Activated CD4-positive, alpha-beta memory T cell treated with anti-CD3 and anti-CD28 coated beads, Interleukin-2, amount 10 ng/mL, durations not matched to agents 7 days and 5 days (primary cell): Measurements from ENCODE around the gene SPPL3. TPM values are rescaled to one million over a fixed set of nuclear protein-coding genes. Genes with fewer than 3 reads are reported as not detected.
"Not testable (repeated sequence)": the region's sequence is repeated elsewhere in the genome, so short reads cannot be mapped to it uniquely, and the experiment has no call there.

Experiments
- CTCF ChIA-PET: fragments of 350-600 bp; sonication (Branson Sonifier 250); formaldehyde crosslinking; loops from one replicate; lab custom pipeline; 2021; ENCODE audit warnings: antibody characterized with exemption, inconsistent platforms; lab: Charles Lee
- POLR2A ChIA-PET: fragments of 350-600 bp; sonication (Branson Sonifier 250); formaldehyde crosslinking; loops from one replicate; lab custom pipeline; 2021; ENCODE audit warnings: antibody characterized with exemption; lab: Charles Lee
- DNase-seq: peaks from one replicate; pipeline ENCODE4 v3.0.0-alpha.2; 2020
- H3K27ac Mint-ChIP-seq: one replicate; pipeline ENCODE4 v1.8.0; 2021; ENCODE audit warnings: mild to moderate bottlenecking, mixed read lengths
- H3K27me3 Mint-ChIP-seq: one replicate; pipeline ENCODE4 v1.8.0; 2021; ENCODE audit warnings: mixed read lengths
- H3K36me3 Mint-ChIP-seq: one replicate; pipeline ENCODE4 v1.8.0; 2021; ENCODE audit warnings: low read depth, mixed read lengths
- H3K4me1 Mint-ChIP-seq: one replicate; pipeline ENCODE4 v1.8.0; 2021; ENCODE audit warnings: mixed read lengths
- H3K4me3 Mint-ChIP-seq: one replicate; pipeline ENCODE4 v1.8.0; 2021; ENCODE audit warnings: mild to moderate bottlenecking, mixed read lengths
- H3K9me3 Mint-ChIP-seq: one replicate; pipeline ENCODE4 v1.8.0; 2021; ENCODE audit warnings: mixed read lengths
- total RNA-seq, 2 experiments: library from RNA; stranded (reverse); gene quantifications; one replicate each; pipeline ENCODE4 v1.2.3, GENCODE V29; 2021

Gene SPPL3
- total RNA-seq, 2 experiments from 2014 or later: 32.0 to 32.1 TPM

GRCh38 chr12:120909633-120910298 lies 5.6 kb upstream of the SPPL3 start:
- Mint-ChIP-seq H3K36me3 (no peaks in the 10 kb centered on the region), H3K27ac (no peak overlapping the region), H3K4me3 (no peak overlapping the region), H3K27me3 (no peaks in the 10 kb centered on the region), H3K9me3 (no peaks in the 10 kb centered on the region), H3K4me1 (peaks cover 3% of the 10 kb centered on the region)
- CTCF ChIA-PET: interaction anchor here (1.1 kb wide), 1 partner anchor 96 kb away, joined by 4 read pairs; no protein-coding TSS in a partner anchor
- DNase-seq: no peak
- POLR2A ChIA-PET: no interaction called here

DNA sequence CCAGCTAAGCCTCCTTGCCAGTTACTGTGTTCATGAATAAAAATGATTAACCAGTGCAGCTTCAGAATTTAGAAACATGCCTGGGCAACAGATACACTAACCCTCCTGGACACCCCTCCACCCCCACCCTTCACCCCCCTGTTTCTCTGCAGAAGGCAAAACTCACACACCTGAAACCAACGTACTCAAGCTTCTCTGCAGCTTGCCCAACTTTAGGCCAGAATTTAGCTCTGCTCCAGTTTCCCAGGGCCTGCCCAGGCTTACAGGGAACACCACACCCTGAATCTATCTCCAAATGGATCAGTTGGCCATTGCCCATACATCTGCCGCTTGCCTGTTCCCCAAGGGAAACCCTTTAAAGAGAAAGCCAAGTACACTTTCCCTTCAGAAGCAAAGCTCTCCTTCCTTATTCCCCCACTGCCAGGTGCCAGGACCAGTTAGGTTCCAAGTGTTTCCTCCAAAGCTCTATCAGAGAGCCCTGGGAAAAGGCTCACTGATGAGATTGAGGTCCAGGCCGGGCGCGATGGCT lies 1.8 kb upstream of the SPPL3 start:
- Mint-ChIP-seq H3K4me3 (peak overlapping the region; percentile 8), H3K27me3 (no peaks in the 10 kb centered on the region), H3K9me3 (no peaks in the 10 kb centered on the region), H3K4me1 (peaks cover 28% of the 10 kb centered on the region), H3K27ac (no peak overlapping the region), H3K36me3 (peaks cover 14% of the 10 kb centered on the region)
- no peak for DNase-seq
- ChIA-PET CTCF (interaction anchor here (0.9 kb wide), 1 partner anchor 66 kb away, joined by 3 read pairs; no protein-coding TSS in a partner anchor), POLR2A (interaction anchor here (0.6 to 1.5 kb wide), 2 partner anchors 494 to 1361 kb away, joined by 3 read pairs; partner anchors contain the start of gene RNF34)

GRCh38 chr12:120903412-120904196 lies 554 bp downstream of the SPPL3 start:
- peak; percentile 67 for DNase-seq
- Mint-ChIP-seq H3K27ac (peak overlapping the region; percentile 90), H3K27me3 (no peaks in the 10 kb centered on the region), H3K36me3 (peaks cover 25% of the 10 kb centered on the region), H3K9me3 (no peaks in the 10 kb centered on the region), H3K4me1 (peaks cover 32% of the 10 kb centered on the region), H3K4me3 (peak overlapping the region; percentile 100)
- ChIA-PET CTCF (interaction anchor here (0.6 to 1.6 kb wide), 7 partner anchors 12 to 219 kb away, joined by 3 to 6 read pairs (median 4); no protein-coding TSS in a partner anchor), POLR2A (interaction anchor here (0.7 to 4.2 kb wide), 7 partner anchors 12 to 612 kb away, joined by 3 to 28 read pairs (median 3); partner anchors contain the start of gene RNU4-2)

GRCh38 chr12:120902846-120903411 lies 1.2 kb downstream of the SPPL3 start:
- ChIA-PET POLR2A (interaction anchor here (0.7 to 4.2 kb wide), 5 partner anchors 11 to 702 kb away, joined by 3 to 28 read pairs (median 4); partner anchors contain the start of genes RNU4-2 and RPLP0), CTCF (interaction anchor here (0.6 to 1.6 kb wide), 6 partner anchors 11 to 68 kb away, joined by 3 to 6 read pairs (median 4); no protein-coding TSS in a partner anchor)
- Mint-ChIP-seq H3K36me3 (peaks cover 25% of the 10 kb centered on the region), H3K27ac (peak overlapping the region; percentile 90), H3K4me1 (peaks cover 33% of the 10 kb centered on the region), H3K9me3 (no peaks in the 10 kb centered on the region), H3K27me3 (no peaks in the 10 kb centered on the region), H3K4me3 (peak overlapping the region; percentile 100)
- DNase-seq: no peak

DNA sequence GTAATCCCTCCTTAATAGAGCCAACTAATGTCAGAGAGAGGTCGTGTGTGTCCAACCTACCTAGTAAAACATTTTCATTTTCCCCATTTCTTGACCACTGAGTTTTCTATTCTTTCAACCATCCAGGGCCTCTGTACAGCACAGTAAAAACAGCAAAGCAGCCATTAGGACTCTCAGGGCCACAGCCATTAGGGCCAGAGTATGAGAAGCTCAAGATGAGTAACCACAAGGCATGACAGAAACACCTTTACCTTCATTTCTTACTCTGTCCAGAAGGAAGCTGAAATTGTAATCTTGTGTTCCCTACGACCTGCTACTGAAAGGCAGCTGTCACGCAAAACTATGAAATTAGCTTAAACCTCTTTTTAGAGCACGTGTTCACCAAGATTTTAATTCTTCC lies 2.3 kb downstream of the SPPL3 start:
- H3K4me3 Mint-ChIP-seq: no peak overlapping the region
- H3K9me3 Mint-ChIP-seq: no peaks in the 10 kb centered on the region
- ChIA-PET CTCF (interaction anchor here (0.6 to 0.7 kb wide), 2 partner anchors 43 to 117 kb away, joined by 3 read pairs; no protein-coding TSS in a partner anchor), POLR2A (interaction anchor here (0.9 to 4.2 kb wide), 4 partner anchors 10 to 701 kb away, joined by 3 to 28 read pairs (median 3); partner anchors contain the start of gene RPLP0)
- DNase-seq: no peak
- peaks cover 25% of the 10 kb centered on the region for H3K36me3 Mint-ChIP-seq
- peaks cover 34% of the 10 kb centered on the region for H3K4me1 Mint-ChIP-seq
- no peaks in the 10 kb centered on the region for H3K27me3 Mint-ChIP-seq
- no peak overlapping the region for H3K27ac Mint-ChIP-seq

GRCh38 chr12:120901101-120901500 lies 3.1 kb downstream of the SPPL3 start:
- CTCF ChIA-PET, H3K27ac Mint-ChIP-seq, H3K9me3 Mint-ChIP-seq, DNase-seq, H3K4me3 Mint-ChIP-seq, H3K27me3 Mint-ChIP-seq: not testable (repeated sequence)
- Mint-ChIP-seq H3K4me1 (peaks cover 38% of the 10 kb centered on the region), H3K36me3 (peaks cover 25% of the 10 kb centered on the region)
- POLR2A ChIA-PET: interaction anchor here (1.2 to 4.2 kb wide), 3 partner anchors 10 to 15 kb away, joined by 3 to 28 read pairs (median 3); no protein-coding TSS in a partner anchor

DNA sequence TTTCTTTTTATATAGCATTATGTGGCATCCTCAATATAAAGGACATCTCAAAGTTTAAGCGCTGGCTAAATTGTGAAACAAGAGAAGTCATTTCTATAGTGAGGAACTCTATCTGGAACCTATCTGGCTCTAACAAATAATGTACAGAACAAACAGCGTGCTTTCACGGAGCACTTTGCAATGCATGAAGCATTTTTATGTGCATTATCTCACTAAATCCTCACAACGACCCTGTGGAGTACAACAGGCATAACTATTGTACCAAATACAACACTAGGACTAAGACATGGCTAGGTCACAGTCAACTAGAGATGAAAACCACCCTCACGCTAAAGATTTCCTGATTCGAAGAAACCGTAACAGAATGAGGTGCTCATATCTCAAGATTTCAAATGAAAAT lies 8.6 kb downstream of the SPPL3 start:
- no peak for DNase-seq
- Mint-ChIP-seq H3K27ac (no peak overlapping the region), H3K9me3 (no peaks in the 10 kb centered on the region), H3K27me3 (no peaks in the 10 kb centered on the region), H3K4me1 (peaks cover 22% of the 10 kb centered on the region), H3K36me3 (peaks cover 17% of the 10 kb centered on the region), H3K4me3 (no peak overlapping the region)
- POLR2A ChIA-PET: interaction anchor here (1.4 kb wide), 1 partner anchor 9 kb away, joined by 4 read pairs; no protein-coding TSS in a partner anchor
- CTCF ChIA-PET: interaction anchor here (1.7 kb wide), 1 partner anchor 76 kb away, joined by 3 read pairs; no protein-coding TSS in a partner anchor

- CTCF ChIA-PET: interaction anchor here (0.7 to 1.3 kb wide), 3 partner anchors 53 to 243 kb away, joined by 3 to 4 read pairs (median 4); no protein-coding TSS in a partner anchor
- Mint-ChIP-seq H3K27me3 (no peaks in the 10 kb centered on the region), H3K4me3 (no peak overlapping the region), H3K4me1 (peaks cover 24% of the 10 kb centered on the region), H3K9me3 (no peaks in the 10 kb centered on the region), H3K36me3 (peaks cover 10% of the 10 kb centered on the region), H3K27ac (no peak overlapping the region)
- no peak for DNase-seq
- POLR2A ChIA-PET: interaction anchor here (1.3 kb wide), 1 partner anchor 11 kb away, joined by 4 read pairs; no protein-coding TSS in a partner anchor
Measured at GRCh38 chr12:120892265-120892664, 11.9 kb downstream of the SPPL3 start.

DNA sequence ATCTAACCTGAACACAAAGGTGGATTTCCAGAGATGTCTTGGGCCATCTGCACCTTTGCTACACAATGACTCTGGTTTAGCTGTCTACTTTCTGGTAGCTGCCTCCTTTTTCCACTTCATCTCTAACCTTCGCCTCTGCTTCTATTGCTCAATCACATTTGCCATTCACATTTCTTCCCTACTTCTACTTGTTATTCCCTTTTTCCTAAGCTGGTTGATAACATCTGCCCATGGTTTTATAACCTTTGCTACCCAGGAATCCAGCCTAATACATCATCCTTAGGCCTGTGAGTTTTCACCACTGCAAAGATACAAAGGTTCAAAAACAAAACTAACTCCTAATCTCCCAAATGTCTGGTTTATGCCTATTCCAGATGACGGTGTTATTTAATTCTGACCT lies 13.2 kb downstream of the SPPL3 start:
- CTCF ChIA-PET: interaction anchor here (1.0 to 1.1 kb wide), 2 partner anchors 12 to 17 kb away, joined by 3 to 6 read pairs; no protein-coding TSS in a partner anchor
- Mint-ChIP-seq H3K4me3 (no peak overlapping the region), H3K27ac (no peak overlapping the region), H3K27me3 (no peaks in the 10 kb centered on the region), H3K36me3 (peaks cover 13% of the 10 kb centered on the region), H3K9me3 (no peaks in the 10 kb centered on the region), H3K4me1 (peaks cover 27% of the 10 kb centered on the region)
- POLR2A ChIA-PET: interaction anchor here (1.1 to 1.3 kb wide), 2 partner anchors 10 to 12 kb away, joined by 3 to 4 read pairs; no protein-coding TSS in a partner anchor
- DNase-seq: no peak

- peak; percentile 28 for DNase-seq
- Mint-ChIP-seq H3K4me3 (no peak overlapping the region), H3K27ac (no peak overlapping the region)
Measured at GRCh38 chr12:120887253-120888043, 16.7 kb downstream of the SPPL3 start.

More at GRCh38 chr12:120887253-120888043, 16.7 kb downstream of the SPPL3 start:
- CTCF ChIA-PET: interaction anchor here (0.9 to 2.6 kb wide), 3 partner anchors 16 to 173 kb away, joined by 3 to 6 read pairs (median 3); no protein-coding TSS in a partner anchor
- Mint-ChIP-seq H3K4me1 (peaks cover 32% of the 10 kb centered on the region), H3K36me3 (peaks cover 7% of the 10 kb centered on the region), H3K9me3 (no peaks in the 10 kb centered on the region), H3K27me3 (no peaks in the 10 kb centered on the region)
- POLR2A ChIA-PET: interaction anchor here (1.0 to 3.3 kb wide), 3 partner anchors 15 to 337 kb away, joined by 3 to 28 read pairs (median 3); partner anchors contain the start of genes POP5 and SPPL3
